Esophagus squamous epithelium (tissue), 4 donors: ENCODE measurements around the gene RABL3.

Experiments used
- POLR2A ChIP-seq, 4 donors: fragments of 450-650 bp; IDR thresholded peaks; one replicate each; pipeline ENCODE4 v1.6.1; 2017; ENCODE audit warnings: antibody characterized with exemption in 4 of 4, mild to moderate bottlenecking in 4 of 4, moderate library complexity in 3 of 4
- TF ChIP-seq, protein P1 (sequence below), 6 experiments: fragments of 450-650 bp in 4 of 6; fragments of 200-600 bp in 2 of 6; sonication (generic) in 2 of 6; IDR thresholded peaks; one replicate each; pipeline ENCODE4 v1.5.1; 2016 to 2019; ENCODE audit warnings: antibody characterized with exemption in 6 of 6, mild to moderate bottlenecking in 4 of 6, moderate library complexity in 4 of 6

DNA sequence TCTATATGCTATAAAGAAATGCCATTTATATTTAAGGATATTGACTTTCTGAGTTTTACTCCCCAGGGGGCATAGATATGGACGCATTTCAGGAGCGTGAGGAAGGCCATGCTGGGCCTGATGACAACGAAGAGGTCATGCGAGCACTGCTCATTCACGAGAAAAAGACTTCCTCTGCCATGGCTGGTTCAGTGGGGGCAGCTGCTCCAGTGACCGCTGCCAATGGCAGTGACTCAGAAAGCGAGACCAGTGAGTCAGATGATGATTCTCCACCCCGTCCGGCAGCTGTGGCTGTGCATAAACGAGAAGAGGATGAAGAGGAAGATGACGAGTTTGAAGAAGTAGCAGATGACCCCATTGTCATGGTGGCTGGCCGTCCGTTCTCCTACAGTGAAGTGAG lies 38.7 kb upstream of the RABL3 start:
- TF ChIP-seq, protein P1, sequence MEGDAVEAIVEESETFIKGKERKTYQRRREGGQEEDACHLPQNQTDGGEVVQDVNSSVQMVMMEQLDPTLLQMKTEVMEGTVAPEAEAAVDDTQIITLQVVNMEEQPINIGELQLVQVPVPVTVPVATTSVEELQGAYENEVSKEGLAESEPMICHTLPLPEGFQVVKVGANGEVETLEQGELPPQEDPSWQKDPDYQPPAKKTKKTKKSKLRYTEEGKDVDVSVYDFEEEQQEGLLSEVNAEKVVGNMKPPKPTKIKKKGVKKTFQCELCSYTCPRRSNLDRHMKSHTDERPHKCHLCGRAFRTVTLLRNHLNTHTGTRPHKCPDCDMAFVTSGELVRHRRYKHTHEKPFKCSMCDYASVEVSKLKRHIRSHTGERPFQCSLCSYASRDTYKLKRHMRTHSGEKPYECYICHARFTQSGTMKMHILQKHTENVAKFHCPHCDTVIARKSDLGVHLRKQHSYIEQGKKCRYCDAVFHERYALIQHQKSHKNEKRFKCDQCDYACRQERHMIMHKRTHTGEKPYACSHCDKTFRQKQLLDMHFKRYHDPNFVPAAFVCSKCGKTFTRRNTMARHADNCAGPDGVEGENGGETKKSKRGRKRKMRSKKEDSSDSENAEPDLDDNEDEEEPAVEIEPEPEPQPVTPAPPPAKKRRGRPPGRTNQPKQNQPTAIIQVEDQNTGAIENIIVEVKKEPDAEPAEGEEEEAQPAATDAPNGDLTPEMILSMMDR (IDR thresholded peaks at IDR 0.05): no peak
- no peak for TF ChIP-seq POLR2A (IDR thresholded peaks at IDR 0.05)
